ENCODE results near the gene RAD18. TPM values are rescaled to one million over a fixed set of nuclear protein-coding genes. Genes with fewer than 3 reads are reported as not detected.

The RAD18 gene, protein sequence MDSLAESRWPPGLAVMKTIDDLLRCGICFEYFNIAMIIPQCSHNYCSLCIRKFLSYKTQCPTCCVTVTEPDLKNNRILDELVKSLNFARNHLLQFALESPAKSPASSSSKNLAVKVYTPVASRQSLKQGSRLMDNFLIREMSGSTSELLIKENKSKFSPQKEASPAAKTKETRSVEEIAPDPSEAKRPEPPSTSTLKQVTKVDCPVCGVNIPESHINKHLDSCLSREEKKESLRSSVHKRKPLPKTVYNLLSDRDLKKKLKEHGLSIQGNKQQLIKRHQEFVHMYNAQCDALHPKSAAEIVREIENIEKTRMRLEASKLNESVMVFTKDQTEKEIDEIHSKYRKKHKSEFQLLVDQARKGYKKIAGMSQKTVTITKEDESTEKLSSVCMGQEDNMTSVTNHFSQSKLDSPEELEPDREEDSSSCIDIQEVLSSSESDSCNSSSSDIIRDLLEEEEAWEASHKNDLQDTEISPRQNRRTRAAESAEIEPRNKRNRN
- total RNA-seq (2014; rRNA removed; shearing (Covaris generic)) (14.3 and 26.6 TPM in 2 replicates), polyA plus RNA-seq (2016; fragmentation: Nextera tagmentation; extraction: Ambion mirVana) (17.5 and 17.7 TPM in 2 replicates)

DNA sequence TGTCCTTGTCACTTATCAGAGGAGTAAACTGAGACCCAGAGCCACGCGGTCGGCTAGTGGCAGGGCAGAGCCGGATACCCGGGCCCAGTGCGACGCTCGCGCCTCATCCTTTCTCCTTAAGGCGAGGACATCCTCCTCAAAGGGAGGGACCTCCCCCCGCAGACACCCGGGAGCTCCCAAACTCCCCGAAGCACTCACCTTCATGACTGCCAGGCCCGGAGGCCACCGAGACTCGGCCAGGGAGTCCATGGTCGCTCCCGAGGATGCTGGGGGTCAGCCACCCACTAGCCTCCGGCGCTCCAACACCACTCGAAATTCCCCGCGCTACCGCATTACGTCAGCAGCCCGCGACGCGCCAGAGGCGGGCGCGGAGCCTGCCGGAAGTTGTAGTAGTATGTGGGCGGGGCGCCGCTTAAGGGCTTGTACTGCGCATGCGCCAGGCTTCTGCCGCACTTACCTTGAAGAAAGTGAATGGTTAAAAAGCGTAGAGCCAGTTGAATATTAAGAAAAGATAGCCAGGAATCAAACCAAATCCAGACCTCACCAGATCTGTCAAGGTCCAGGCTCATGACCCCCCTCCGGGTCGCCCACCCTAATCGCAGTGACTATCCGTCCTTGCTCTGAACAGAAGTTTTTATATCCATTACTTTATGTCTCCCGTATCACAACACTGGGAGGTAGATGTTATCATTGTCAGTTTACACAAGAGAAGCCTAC, at the start of gene RAD18:
Gene RAD18 (minus strand): TSS at position 336 of the 717 bp plus-strand sequence. CDS start 87 bp downstream, at position 249.
- Histone ChIP-seq H3K4me2 (ENCODE audit: unreplicated experiment) (peak within 1 kb of the TSS; percentile 81), H3K9me3 (ENCODE audit: low read depth) (no peaks in the 10 kb centered on the region), H3K79me2 (ENCODE audit: insufficient read depth) (peaks cover 50% of the 10 kb centered on the region), H3K4me3 (peak within 1 kb of the TSS; percentile 88), H3K9ac (peak within 1 kb of the TSS; percentile 86), H3K4me1 (ENCODE audit: insufficient read depth) (peaks cover 42% of the 10 kb centered on the region), H3F3A (ENCODE audit: insufficient read depth) (peaks cover 15% of the 10 kb centered on the region), H2AFZ (peak within 1 kb of the TSS; percentile 99), H3K27me3 (replicated peaks; ENCODE audit: insufficient read depth) (no peaks in the 10 kb centered on the region), H3K9me2 (ENCODE audit: insufficient read depth) (no peaks in the 10 kb centered on the region), H3K36me3 (ENCODE audit: low read depth) (peaks cover 3% of the 10 kb centered on the region; the same call in 1 of the 2 replicates), H4K20me1 (ENCODE audit: insufficient read depth) (no peaks in the 10 kb centered on the region), H3K27ac (peak within 1 kb of the TSS; percentile 73)
- WGBS, 2 experiments (ENCODE audit: low coverage in 1 of 2, low lambda C conversion rate in 2 of 2, missing lambda C conversion rate in 2 of 2): 0 to 1% methylated on average over 44 to 45 of the region's 45 CpGs
- DNase-seq: peak; percentile 94
- TF ChIP-seq EZH2phosphoT487 (IDR thresholded peaks at IDR 0.05; ENCODE audit: insufficient read depth, low read depth): no peak
- TF ChIP-seq EZH2 (IDR thresholded peaks at IDR 0.05; ENCODE audit: insufficient read depth, poor library complexity, severe bottlenecking): no peak
- in situ Hi-C loops (cut with MboI): no loop called here

DNA sequence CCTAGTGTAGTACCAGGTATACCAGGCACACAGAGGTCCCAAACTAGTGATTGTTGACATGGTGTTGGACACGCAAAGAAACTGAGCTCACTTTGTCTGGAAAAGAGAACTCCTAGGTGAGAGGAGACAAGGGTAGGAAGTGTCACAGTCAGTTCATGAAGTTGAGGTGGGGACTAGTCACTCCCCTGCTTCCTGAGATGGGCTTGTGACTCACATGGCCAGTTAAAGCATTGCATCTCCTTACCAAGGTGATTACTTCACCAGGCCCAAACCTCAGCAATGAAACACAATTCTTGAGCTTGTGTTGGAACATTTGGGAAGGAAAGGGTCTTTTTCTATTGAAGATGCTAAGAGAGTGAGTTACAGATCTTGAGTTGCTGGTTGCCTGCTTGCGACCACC, 49.2 kb upstream of the RAD18 start:
- Histone ChIP-seq H3K4me1 (ENCODE audit: insufficient read depth) (no peaks in the 10 kb centered on the region), H3K36me3 (ENCODE audit: low read depth) (no peaks in the 10 kb centered on the region), H4K20me1 (ENCODE audit: insufficient read depth) (no peaks in the 10 kb centered on the region), H3F3A (ENCODE audit: insufficient read depth) (no peaks in the 10 kb centered on the region), H3K9ac (no peak overlapping the region), H3K79me2 (ENCODE audit: insufficient read depth) (no peaks in the 10 kb centered on the region), H3K4me3 (no peak overlapping the region), H3K27me3 (replicated peaks; ENCODE audit: insufficient read depth) (no peaks in the 10 kb centered on the region), H3K9me3 (ENCODE audit: low read depth) (no peaks in the 10 kb centered on the region), H3K27ac (no peak overlapping the region), H3K4me2 (ENCODE audit: unreplicated experiment) (no peak overlapping the region), H2AFZ (no peak overlapping the region), H3K9me2 (ENCODE audit: insufficient read depth) (no peaks in the 10 kb centered on the region)
- TF ChIP-seq EZH2phosphoT487 (IDR thresholded peaks at IDR 0.05; ENCODE audit: insufficient read depth, low read depth) (no peak), EZH2 (IDR thresholded peaks at IDR 0.05; ENCODE audit: insufficient read depth, poor library complexity, severe bottlenecking) (no peak)
- 95 to 100% methylated on average over 2 of the region's 2 CpGs for WGBS, 2 experiments (ENCODE audit: low coverage in 1 of 2, low lambda C conversion rate in 2 of 2, missing lambda C conversion rate in 2 of 2)
- DNase-seq: peak; percentile 20
- in situ Hi-C loops (cut with MboI): no loop called here

DNA sequence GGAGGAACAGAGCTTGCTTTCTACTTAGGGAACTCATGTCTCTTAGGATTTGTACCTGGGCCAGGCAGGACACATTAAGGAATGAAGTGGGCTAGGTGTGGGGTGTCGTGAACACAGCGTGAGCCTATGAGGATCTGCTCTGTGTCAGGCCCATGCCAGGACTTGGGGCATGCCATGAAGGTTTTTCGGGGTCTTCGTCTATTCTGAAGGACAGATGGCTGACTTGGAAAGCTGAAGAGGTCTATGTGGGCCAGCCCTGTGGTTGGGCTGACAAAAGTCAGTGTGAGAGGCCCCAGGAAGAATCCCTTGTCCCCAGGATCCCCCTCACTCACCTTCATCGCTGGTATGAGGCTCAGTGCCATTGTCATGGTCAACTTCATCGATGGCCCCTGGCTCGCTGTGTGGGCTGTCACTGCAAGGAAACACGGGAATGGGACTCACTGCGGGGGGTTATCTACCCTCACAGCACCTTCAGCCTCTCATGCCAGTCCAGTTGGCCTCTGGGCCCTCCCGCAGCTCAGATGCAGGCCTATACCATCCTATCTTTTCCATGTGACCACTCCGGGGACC, 46.8 kb upstream of the RAD18 start:
- no peak overlapping the region for H2AFZ ChIP-seq
- 92% methylated on average over 11 of the region's 11 CpGs for WGBS, 2 experiments (ENCODE audit: low coverage in 1 of 2, low lambda C conversion rate in 2 of 2, missing lambda C conversion rate in 2 of 2)
- H3K36me3 ChIP-seq (ENCODE audit: low read depth): no peaks in the 10 kb centered on the region
- in situ Hi-C loops (cut with MboI): no loop called here
- DNase-seq: no peak
- no peak overlapping the region for H3K4me2 ChIP-seq (ENCODE audit: unreplicated experiment)
- no peaks in the 10 kb centered on the region for H3F3A ChIP-seq (ENCODE audit: insufficient read depth)
- no peak for TF ChIP-seq EZH2 (IDR thresholded peaks at IDR 0.05; ENCODE audit: insufficient read depth, poor library complexity, severe bottlenecking)
- TF ChIP-seq EZH2phosphoT487 (IDR thresholded peaks at IDR 0.05; ENCODE audit: insufficient read depth, low read depth): no peak
- no peak overlapping the region for H3K4me3 ChIP-seq
- H4K20me1 ChIP-seq (ENCODE audit: insufficient read depth): no peaks in the 10 kb centered on the region
- H3K27me3 ChIP-seq (replicated peaks; ENCODE audit: insufficient read depth): no peaks in the 10 kb centered on the region
- no peak overlapping the region for H3K9ac ChIP-seq
- H3K79me2 ChIP-seq (ENCODE audit: insufficient read depth): no peaks in the 10 kb centered on the region
- no peaks in the 10 kb centered on the region for H3K4me1 ChIP-seq (ENCODE audit: insufficient read depth)
- H3K9me3 ChIP-seq (ENCODE audit: low read depth): no peaks in the 10 kb centered on the region
- no peak overlapping the region for H3K27ac ChIP-seq
- no peaks in the 10 kb centered on the region for H3K9me2 ChIP-seq (ENCODE audit: insufficient read depth)

DNA sequence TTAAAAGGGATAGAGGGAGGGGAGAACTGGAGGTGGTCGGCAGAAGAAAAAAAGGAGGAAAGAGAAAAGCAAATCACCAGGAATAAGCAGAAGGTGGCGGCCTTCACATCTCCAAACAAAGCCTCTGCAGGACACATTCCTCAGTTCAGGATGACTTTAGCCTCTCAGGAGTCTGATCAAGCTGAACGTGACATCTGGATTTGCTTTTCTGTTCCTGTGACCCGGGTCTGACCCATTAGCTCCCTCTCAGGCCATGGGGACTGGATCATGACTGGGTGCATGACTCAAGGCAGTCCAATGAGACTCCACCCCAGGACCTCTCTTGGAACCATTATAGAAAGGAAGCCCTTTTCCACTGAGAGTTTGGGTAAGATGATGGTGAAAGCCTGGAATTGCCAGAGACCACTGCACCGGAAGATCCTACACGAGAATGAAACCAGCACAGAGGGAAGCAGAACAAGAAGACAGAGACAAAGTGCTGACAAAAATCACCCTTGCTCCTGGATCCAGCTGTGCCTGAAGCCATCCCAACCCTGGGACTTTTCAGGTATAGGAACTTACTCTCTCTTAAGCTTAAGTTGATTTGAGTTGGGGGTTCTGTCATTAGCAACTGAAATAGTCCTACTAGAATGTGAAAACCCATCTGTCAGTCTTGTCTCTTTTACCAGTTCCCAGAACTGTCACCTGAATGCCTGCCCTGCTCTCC, 45.4 kb upstream of the RAD18 start:
- Histone ChIP-seq H3K9ac (no peak overlapping the region), H4K20me1 (ENCODE audit: insufficient read depth) (no peaks in the 10 kb centered on the region), H3K36me3 (ENCODE audit: low read depth) (no peaks in the 10 kb centered on the region), H3K4me1 (ENCODE audit: insufficient read depth) (no peaks in the 10 kb centered on the region), H3F3A (ENCODE audit: insufficient read depth) (no peaks in the 10 kb centered on the region), H2AFZ (peak overlapping the region; percentile 2; the same call in 1 of the 2 replicates), H3K79me2 (ENCODE audit: insufficient read depth) (no peaks in the 10 kb centered on the region), H3K4me3 (no peak overlapping the region), H3K4me2 (ENCODE audit: unreplicated experiment) (no peak overlapping the region), H3K27me3 (replicated peaks; ENCODE audit: insufficient read depth) (no peaks in the 10 kb centered on the region), H3K9me3 (ENCODE audit: low read depth) (no peaks in the 10 kb centered on the region), H3K9me2 (ENCODE audit: insufficient read depth) (no peaks in the 10 kb centered on the region), H3K27ac (no peak overlapping the region)
- DNase-seq: peak; percentile 77
- WGBS, 2 experiments (ENCODE audit: low coverage in 1 of 2, low lambda C conversion rate in 2 of 2, missing lambda C conversion rate in 2 of 2): 42 to 45% methylated on average over 6 of the region's 6 CpGs
- in situ Hi-C loops (cut with MboI): no loop called here
- TF ChIP-seq EZH2 (IDR thresholded peaks at IDR 0.05; ENCODE audit: insufficient read depth, poor library complexity, severe bottlenecking) (no peak), EZH2phosphoT487 (IDR thresholded peaks at IDR 0.05; ENCODE audit: insufficient read depth, low read depth) (no peak)
